Fibroblast of peridontal ligament (primary cell): ENCODE results near the gene NOVA1.
A peak's percentile ranks its signal among the peaks of the same experiment; 100 is the strongest.

Source experiments
- DNase-seq: peaks from one replicate; pipeline ENCODE4 v3.0.0-alpha.2; 2010; ENCODE audit errors: extremely low read depth

NOVA1 gene

DNA sequence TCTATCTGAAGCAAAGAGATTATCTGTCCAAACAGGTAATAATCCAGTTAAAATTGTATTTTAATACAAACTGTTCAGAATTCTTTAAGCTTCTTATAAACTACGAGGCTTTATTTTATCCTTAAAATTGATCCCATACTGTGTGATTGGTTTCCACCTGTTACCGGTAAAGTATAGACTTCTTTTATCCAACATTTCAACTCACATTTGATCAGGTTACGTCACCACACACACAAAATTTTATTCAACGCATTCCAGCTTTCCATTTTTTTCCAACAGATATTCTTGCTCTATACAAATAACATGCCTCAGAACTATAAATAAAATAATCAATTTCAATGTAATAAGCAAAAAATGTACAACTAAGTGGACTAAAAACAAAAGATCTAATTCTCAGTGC, 4.5 kb downstream of the NOVA1 start:
- DNase-seq = no peak

DNA sequence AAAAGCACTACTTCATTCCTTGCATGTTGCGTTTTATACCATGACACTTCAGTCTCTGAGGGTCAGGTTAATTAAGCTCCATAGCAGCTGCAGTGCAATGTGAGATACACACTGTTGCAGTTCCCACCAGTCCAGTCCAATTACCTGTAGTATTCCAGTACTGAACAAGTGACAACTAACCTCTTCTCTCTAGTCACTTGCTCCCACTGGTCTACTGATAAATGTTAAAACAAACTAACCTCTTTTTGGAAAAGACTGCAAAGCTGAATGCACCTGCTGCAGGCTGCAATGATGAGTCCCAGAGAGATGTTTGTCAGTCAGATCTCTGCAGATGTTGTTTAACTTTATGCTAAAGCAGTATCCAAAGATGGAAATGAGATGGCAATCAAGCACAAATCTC, 7.9 kb downstream of the NOVA1 start:
- no peak for DNase-seq

DNA sequence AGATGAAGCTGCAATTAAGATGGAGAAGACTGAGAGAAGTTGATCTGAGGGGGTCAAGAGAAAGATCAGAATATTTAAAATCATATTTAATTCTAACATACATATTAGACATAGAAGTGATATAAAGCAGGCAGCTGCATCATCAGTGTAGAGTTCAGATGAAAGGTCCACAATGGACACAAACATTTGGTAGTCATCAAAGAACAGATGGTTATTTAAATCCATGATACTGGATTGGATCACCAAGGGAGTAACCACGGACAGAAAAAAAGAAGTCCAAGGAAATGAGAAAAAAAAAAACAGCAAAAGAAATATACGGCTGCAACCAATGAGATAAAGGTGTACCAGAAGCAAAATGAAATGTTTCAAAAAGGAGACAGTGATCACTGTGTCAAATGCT, 20.1 kb downstream of the NOVA1 start:
- peak; percentile 27 for DNase-seq

DNA sequence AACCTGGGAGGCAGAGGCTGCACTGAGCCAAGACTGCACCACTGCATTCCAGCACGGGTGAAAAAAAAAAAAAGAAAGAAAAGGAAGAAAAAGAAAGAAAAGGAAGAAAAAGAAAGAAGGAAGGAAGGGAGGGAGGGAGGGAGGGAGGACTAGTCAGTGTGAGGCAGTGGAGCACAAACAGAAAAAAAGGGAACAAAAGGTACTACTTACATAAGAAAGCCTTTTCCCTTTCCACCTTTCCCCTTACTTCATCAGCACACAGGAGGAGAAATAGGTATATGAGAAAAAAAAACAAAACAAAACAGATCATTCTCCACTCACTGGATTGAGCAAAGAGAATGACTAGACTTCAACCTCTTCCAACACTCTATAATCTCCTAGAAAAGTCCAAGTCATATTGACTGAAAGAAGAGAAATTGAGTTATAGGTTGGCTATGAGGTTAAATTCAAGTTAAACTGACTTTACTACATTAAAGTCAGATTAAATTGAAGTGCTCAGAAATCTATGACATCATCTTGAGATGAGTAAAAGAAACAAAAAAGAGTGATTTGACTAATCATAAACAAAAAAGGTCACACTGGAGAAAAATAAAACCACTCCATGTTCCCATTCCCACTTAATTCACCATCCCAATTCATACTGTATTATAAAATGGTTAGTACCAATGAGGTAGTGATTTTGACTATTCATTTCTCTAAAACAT, 43.6 kb downstream of the NOVA1 start:
- DNase-seq = no peak

DNA sequence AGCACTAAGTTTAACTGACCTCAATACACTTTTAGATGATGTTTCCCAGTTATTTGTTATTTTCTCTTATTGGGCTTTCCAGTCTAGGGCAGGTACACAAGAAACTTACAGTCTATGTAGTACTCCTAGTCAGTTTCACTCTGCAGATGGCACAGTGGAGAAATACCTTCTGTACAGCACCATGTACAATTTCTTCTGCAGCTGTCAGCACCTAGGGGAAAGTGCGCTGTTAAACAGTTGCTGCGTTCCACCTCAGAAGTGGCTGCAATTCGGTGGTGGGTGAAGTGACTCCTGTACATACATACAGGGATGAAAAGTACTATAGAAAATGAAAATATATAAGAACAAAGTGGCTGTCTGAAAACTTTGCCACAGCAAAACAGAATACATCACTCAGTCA, 48.3 kb downstream of the NOVA1 start:
- DNase-seq = no peak

DNA sequence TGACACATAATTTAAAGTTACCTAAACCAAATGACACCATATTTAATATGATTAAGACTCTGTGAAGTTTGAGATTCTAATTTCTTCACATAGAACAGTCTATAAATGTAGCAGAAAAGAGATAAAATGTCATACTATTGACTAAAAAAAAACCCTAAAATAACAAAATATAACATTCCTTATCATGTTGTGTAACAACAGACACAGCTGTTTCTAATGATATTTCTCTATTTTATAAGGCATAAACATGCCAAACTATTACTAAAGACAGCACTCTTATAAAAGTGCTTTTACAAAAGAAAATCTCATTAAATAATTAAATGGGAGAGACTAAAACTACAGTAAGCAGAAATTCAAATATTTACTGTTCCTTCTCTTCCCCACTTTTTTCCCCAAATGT, 49.4 kb downstream of the NOVA1 start:
- peak; percentile 62 for DNase-seq

DNA sequence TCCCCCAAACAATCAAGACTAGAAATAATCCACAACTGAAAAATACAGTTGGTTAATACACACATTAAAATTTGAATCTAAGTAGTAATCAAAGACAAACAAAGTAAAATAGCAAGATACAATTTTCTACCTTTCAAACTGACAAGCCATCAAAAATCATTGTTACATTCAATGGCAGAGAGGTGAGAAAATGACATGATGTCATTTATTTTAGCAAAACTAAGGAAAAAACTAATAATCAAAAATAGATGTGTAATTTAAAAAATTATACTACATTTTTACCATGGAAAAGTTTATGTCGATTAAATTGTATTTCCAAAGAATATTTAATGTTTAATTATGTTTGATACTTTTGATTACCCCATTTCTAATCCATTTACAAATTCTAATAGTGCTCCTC, 59.7 kb downstream of the NOVA1 start:
- no peak for DNase-seq

DNA sequence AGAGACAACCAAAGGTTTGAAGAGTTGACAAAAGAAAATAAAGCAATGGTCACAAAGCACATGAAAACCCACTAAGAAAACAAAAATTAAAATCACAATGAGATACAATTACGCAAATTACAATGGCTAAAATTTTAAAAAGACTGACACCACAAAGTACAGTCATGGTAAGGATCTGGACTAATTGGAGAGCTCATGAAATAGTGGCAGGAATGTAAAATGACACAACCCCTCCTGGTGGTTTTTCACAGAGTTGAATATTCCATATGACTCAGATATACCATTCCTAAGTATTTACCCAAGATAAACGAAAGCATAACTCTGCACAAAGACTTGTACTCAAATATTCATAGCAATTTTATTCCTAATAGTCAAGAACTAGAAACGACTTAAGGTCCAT, 65.9 kb downstream of the NOVA1 start:
- peak; percentile 84 for DNase-seq

DNA sequence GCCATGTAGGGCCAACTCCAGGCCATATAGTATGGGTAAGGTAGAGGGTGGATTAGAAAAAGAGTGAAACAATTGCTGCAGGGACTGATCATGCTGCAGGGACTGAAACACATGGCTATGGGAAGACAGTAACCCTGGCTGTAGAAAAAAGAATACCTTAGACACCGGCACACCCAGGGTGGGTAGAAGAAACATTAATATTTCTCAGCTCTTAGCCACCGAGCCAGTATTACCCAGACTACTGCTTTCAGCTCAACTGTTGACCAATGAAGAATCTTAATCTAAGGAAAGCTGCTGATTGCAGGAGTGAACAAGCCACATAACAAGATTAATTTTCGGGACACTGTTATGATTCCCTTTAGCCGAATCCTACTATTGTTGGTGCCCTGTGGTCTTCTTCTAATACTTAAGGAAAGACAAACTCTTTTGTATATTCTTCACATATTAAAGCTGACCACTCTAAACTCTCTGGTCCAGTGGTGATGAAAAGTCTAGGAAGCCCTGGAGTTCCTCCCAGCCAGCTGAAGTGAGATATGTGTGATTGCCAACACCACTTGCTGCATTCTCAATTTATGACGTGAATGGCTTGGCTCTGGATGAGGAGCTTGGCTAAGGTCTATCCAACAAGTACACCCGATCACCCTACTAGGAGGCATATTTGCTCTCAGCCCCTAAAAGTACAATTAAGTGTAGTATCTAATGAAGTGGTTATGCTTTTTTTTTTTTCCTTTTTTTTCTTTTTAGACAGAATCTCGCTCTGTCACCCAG, 69.2 kb downstream of the NOVA1 start:
- DNase-seq = no peak

DNA sequence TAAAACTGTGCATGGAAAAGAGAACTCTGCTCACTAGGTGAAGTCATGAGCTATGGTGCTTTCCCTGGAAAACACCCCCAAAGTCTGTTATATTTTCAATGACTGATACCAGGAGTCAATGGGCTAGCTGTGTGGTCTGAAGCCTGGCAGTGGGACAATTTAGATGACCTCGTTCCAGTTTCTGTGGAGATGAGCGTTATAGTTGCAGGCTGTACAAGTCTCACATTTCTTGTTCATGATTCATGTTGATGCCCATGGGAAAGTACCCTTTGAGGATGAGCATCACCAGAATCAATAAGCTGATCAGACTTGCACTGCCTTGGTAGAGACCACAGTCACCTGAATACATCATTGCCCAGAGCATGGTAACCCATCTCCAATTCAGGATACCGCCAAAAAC, 70.7 kb downstream of the NOVA1 start:
- DNase-seq = peak; percentile 53

DNA sequence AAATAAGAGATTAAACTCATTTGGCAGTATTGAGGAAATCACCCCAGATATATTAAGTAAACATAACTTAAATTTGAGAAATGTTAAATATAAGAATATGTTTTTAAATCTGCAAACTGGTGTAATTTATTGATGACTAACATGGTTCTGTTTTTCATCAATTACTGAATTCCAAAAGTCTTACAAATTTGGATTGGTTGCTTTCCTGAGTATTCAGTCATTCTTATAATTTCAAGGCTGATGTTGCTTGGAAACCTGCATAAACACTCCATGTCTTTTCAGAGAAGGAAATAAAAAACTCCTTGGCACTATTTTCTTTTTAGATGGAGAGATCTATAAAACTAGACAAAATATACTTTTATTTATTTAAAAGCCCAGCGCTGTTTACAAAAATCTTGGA, 71.7 kb downstream of the NOVA1 start:
- peak; percentile 88 for DNase-seq

DNA sequence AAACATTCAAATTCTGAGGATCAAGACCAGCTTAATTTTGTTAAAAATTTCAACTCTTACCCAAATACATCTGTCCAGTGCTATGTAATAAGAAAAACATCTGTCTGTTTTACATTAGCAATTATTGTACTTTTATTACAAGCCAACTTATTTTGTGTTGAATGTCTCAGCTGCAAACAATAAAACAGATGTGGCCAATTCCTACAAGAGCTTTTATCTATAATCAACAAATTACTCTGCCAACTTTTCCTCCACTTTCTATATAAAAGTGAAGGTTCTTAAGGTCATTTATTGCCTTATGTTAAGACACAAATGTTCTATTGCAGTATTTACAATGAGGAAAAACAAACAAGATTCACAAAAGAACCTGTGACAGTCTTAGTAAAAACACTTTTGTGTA, 72.7 kb downstream of the NOVA1 start:
- peak; percentile 68 for DNase-seq

DNA sequence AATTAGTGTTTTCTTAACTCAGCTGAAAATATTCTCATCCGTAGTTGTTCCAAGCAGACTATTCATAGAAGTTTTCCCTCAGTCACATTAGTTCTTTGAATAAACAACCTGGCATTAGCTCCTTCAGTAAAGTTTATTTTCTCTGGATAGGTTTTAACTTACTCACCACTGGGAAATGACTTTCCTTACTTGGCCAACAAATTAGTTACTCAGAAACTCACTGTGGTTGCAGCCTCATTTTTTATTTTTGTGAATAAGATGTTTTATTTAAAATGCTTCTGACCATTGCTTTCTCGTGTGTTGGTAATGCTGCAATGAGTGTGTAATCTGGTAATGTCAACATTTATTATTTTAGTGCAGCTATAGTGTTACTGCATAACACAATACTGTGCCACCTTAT, 74.9 kb downstream of the NOVA1 start:
- peak; percentile 95 for DNase-seq

DNA sequence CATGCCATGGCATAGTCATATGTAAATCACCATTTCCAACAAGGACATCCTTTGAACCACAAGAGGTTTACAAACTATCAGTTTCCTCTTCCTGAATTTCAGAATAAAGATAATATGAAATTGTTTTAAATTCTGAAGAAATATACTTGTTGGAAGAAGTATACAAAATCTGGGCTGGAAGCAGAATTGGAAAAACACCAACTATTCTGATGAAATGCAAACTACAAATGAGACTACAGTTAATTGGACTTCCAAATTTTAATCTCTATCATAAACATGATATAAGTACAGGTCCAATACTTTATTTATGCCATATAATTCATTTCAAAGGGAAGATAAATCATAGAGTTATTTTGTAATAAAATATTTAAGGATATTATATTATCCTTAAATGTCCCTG, 80.1 kb downstream of the NOVA1 start:
- DNase-seq = peak; percentile 41

DNA sequence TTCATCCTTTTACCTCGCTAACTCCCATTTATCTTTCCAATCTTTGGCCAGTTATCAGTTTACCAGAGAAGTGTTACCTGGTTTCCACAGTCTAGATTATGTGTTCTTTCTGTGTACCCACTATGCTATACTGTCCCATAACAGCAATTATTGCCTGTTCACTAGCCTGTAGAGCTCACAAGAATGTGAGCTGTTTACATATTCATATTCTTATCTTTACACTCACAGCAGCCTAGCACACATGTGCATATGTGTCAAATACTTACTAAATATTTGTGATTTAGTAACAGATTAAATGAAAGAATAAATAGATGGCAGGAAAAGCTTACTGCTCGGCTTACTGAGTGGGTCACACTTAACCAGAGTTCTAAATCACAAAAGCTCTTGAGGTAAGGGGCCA, 97.8 kb downstream of the NOVA1 start:
- no peak for DNase-seq

DNA sequence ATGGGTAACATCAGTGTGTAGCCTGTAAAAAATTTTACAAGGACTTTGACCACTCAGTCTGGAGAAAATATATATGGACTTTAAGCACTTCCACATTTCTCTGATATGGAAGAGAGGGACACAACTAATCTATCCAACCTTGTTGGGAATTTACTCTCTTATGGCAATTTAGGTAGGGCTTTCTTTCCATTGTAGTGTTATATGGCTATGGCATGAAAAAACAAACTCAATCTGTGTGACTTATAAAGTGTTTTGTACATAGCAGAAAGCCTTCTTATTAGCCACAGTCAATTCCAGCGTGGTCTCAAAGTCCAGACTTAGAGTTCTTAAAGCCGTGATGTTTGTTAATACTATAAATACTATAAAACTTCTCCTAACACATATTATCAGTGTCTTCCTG, 98.3 kb downstream of the NOVA1 start:
- DNase-seq = no peak

DNA sequence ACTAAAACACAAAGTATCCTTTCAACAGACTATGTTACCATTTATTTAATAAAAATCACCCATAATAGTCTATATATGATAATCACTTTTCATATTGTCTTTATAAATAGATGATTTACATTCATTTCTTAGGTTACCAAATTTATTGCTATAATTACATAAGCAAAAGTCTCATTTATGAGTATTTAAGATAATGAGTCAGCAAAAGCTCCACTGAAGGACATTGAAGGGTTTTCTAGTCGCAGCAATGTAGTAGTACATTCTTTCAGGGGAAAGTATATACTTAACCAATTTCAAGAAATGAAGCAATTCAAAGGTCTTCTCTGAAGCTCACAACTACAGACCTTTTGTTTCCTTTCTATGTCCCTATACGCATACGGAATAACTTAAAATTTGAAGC, 110.9 kb downstream of the NOVA1 start:
- DNase-seq = peak; percentile 7

DNA sequence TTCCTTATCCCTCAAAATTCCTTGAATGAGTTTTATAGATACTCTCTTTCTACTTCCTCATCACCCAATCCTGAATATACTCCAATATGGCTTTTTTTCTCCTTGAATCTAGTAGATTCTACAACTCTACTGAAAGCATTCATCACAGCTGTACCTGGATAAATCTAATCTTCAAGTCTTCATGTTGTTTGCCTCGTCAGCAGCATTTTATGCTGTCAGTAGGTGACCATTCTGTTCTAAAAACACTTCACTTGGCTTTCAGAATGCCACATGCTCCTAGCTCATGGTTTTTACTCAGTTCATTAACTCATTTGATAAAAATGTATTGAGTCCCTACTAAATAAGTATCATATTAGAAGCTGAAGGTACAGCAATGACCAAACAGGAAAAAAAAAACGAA, 113.3 kb downstream of the NOVA1 start:
- DNase-seq = no peak

DNA sequence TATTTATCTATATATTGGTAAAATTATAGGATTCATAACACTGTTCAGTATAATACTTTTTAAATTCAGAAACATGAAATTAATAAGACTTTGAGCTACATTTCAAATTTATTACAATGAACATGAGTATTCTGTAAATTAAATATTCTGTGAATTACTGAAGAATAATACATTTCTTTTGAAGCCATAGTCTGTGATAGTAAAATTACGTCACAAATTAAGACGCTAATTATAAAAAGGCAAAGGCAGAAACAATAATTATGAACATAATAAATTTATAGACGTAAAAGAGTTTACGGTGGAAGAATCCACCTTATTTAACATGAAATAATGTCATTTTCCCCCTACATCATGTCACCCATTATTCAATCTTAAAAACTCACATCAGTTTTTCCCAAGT, 118.9 kb downstream of the NOVA1 start:
- DNase-seq = no peak

DNA sequence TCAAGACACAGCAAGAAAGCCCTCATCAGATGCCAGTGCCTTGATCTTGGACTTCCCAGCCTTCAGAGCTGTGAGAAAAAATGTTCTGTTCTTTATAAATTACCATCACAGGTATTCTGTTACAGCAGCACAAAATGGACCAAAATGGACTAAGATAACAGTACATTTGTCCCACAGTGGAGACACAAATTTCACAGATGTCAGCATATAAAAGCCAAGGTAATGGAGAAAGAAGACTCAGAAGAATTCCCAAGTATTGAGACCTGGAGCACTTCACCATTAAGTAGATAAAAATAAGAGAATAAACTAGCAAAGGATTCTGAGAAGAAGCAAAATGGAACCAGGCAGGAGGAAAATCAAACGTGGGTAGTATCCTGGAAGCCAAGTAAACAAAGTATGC, 131.0 kb downstream of the NOVA1 start:
- no peak for DNase-seq

DNA sequence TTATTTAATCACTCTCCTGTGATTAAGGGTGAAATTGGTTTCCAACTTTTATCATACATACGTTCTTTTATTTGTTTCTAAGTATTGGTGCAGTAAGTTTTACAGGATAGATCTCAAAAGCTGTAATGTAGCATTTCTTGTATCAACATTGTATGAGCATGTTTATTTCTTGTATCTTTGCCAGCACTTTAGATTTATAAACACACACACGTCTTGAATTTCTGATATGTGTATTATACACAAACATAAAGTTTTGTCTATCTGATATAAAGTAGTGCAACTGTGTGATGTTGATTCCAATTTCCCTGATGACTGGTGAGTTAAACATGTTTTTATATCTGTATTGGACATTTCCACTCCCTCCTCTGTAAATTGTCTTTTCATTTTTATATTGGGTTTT, 134.7 kb downstream of the NOVA1 start:
- DNase-seq = peak; percentile 4

DNA sequence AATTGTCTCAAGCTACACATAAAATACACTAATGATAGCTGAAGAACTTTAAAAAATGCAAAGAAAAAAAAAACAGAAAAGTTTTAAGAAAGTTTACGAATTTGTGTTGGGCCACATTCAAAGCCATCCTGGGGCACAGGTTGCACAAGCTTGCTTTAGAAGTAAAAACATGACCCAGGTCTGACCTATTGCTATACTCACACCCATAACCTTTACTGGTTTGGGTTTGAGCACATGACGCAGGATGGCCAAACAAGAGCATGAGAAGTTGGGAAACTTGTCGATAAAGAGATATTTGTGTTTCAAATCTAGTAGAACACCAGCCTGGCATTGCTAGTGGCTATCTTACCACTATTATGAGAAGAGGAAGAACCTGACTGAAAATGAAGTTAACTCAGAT, 143.7 kb downstream of the NOVA1 start:
- no peak for DNase-seq

DNA sequence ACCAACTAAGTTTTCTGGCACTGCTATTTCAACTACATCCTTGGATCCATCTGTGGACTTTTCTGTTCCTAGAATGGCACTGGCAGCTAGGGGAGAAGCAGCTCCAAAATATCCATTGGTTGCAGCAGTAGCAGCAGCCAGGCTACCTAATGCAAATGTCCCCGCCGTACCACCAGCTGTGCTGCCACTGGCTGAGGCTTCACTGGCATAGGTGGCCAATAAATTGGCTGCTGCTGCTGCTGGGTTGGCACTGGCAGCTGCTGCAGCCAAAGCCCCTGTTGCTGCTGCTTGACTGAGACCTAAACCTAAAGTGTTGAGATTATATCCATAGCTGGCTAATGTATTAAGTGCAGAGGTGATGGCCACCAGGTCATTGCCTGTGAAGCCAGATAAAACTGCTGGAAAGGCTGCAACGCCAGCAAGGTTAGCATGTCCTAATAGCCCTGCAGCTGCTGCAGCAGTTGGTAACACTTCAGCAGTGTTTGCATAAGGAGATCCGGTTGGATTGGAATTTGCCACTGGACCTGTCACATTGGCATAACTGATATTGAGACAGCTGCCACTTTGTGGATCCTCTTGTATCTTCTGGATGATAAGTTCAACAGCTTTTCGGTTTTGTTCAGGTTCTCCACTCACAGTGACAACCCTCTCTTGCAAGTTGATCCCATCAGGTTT, 149.5 kb downstream of the NOVA1 start:
- DNase-seq = no peak
